Activated CD8-positive, alpha-beta T cell treated with anti-CD3 and anti-CD28 coated beads for 36 hours (primary cell): ENCODE results near the gene OGFOD1. TPM values are rescaled to one million over a fixed set of nuclear protein-coding genes. Genes with fewer than 3 reads are reported as not detected.

Experiments
- ATAC-seq: fragments of 200-7000 bp; cut with Tn5 transposase; one replicate; pipeline ENCODE4 v1.10.0; 2021; ENCODE audit warnings: mild to moderate bottlenecking, moderate library complexity
- CTCF ChIA-PET: fragments of 350-600 bp; sonication (Branson Sonifier 250); formaldehyde crosslinking; loops from one replicate; lab custom pipeline; 2021; ENCODE audit warnings: antibody characterized with exemption; lab: Charles Lee
- POLR2A ChIA-PET: fragments of 350-600 bp; sonication (Branson Sonifier 250); formaldehyde crosslinking; loops from one replicate; lab custom pipeline; 2021; ENCODE audit warnings: antibody characterized with exemption; lab: Charles Lee
- DNase-seq: peaks from one replicate; pipeline ENCODE4 v3.0.0-alpha.2; 2020
- H3K27ac Mint-ChIP-seq: one replicate; pipeline ENCODE4 v1.8.0; 2021; ENCODE audit warnings: mild to moderate bottlenecking, mixed read lengths
- H3K27me3 Mint-ChIP-seq: one replicate; pipeline ENCODE4 v1.8.0; 2021; ENCODE audit warnings: mixed read lengths
- H3K36me3 Mint-ChIP-seq: one replicate; pipeline ENCODE4 v1.8.0; 2021; ENCODE audit warnings: low read depth, mixed read lengths
- H3K4me1 Mint-ChIP-seq: one replicate; pipeline ENCODE4 v1.8.0; 2021; ENCODE audit warnings: low read depth, mixed read lengths
- H3K4me3 Mint-ChIP-seq: one replicate; pipeline ENCODE4 v1.8.0; 2021; ENCODE audit warnings: mild to moderate bottlenecking, moderate library complexity, mixed read lengths
- H3K9me3 Mint-ChIP-seq: one replicate; pipeline ENCODE4 v1.8.0; 2021; ENCODE audit warnings: mixed read lengths
- CTCF ChIP-seq: fragments of 200-600 bp; IDR thresholded peaks from one replicate; pipeline ENCODE4 v1.8.0; 2022; ENCODE audit warnings: antibody characterized with exemption, mild to moderate bottlenecking
- intact Hi-C: fragments of 100-400 bp; cut with micrococcal nuclease; formaldehyde crosslinking; loops from one replicate; pipeline ENCODE4 v1.10.0; 2022
- total RNA-seq, 2 experiments: library from RNA; stranded (reverse); gene quantifications; one replicate each; pipeline ENCODE4 v1.2.3, GENCODE V29; 2021

Gene OGFOD1
- total RNA-seq, 2 experiments from 2014 or later = 51.0 to 59.2 TPM

- H3K36me3 Mint-ChIP-seq = no peaks in the 10 kb centered on the region
- DNase-seq = no peak
- no peak for ATAC-seq
- H3K4me1 Mint-ChIP-seq = peaks cover 45% of the 10 kb centered on the region
- H3K9me3 Mint-ChIP-seq = no peaks in the 10 kb centered on the region
- no peaks in the 10 kb centered on the region for H3K27me3 Mint-ChIP-seq
- TF ChIP-seq CTCF = no peak
- no peak overlapping the region for H3K27ac Mint-ChIP-seq
- CTCF ChIA-PET = interaction anchor here (1.0 to 2.2 kb wide), 4 partner anchors 58 to 184 kb away, joined by 3 to 11 read pairs (median 7); no protein-coding TSS in a partner anchor
- intact Hi-C loops = no loop called here
- POLR2A ChIA-PET = interaction anchor here (0.7 kb wide), 1 partner anchor 11 kb away, joined by 4 read pairs; no protein-coding TSS in a partner anchor
- peak overlapping the region; percentile 78 for H3K4me3 Mint-ChIP-seq
Measured at GRCh38 chr16:56518425-56518824, 67.1 kb downstream of the OGFOD1 start.

- POLR2A ChIA-PET = interaction anchor here (0.7 to 1.3 kb wide), 4 partner anchors 14 to 59 kb away, joined by 3 to 4 read pairs (median 3); no protein-coding TSS in a partner anchor
- CTCF ChIA-PET = interaction anchor here (3.1 kb wide), 1 partner anchor 183 kb away, joined by 9 read pairs; no protein-coding TSS in a partner anchor
- H3K27me3 Mint-ChIP-seq = no peaks in the 10 kb centered on the region
Measured at GRCh38 chr16:56519459-56520250, 68.3 kb downstream of the OGFOD1 start, which contains the start of gene BBS2. TSS of gene BBS2 (minus strand) at chr16:56520024. CDS start at chr16:56519862, 162 bp downstream.

GRCh38 chr16:56520251-56520577 is 68.9 kb downstream of the OGFOD1 start:
- Mint-ChIP-seq H3K36me3 (no peaks in the 10 kb centered on the region), H3K4me3 (peak overlapping the region; percentile 78), H3K4me1 (peaks cover 30% of the 10 kb centered on the region), H3K9me3 (no peaks in the 10 kb centered on the region), H3K27ac (peak overlapping the region; percentile 49), H3K27me3 (no peaks in the 10 kb centered on the region)
- ATAC-seq = peak; percentile 6
- no peak for TF ChIP-seq CTCF
- intact Hi-C loops = no loop called here
- ChIA-PET CTCF (interaction anchor here (3.1 kb wide), 1 partner anchor 182 kb away, joined by 9 read pairs; no protein-coding TSS in a partner anchor), POLR2A (interaction anchor here (0.9 to 1.3 kb wide), 3 partner anchors 14 to 60 kb away, joined by 3 read pairs; no protein-coding TSS in a partner anchor)
- no peak for DNase-seq

More at GRCh38 chr16:56519459-56520250, 68.3 kb downstream of the OGFOD1 start, which contains the start of gene BBS2:
- Mint-ChIP-seq H3K27ac (peak within 1 kb of the TSS; percentile 49), H3K36me3 (no peaks in the 10 kb centered on the region), H3K4me3 (peak within 1 kb of the TSS; percentile 78), H3K9me3 (no peaks in the 10 kb centered on the region), H3K4me1 (peaks cover 36% of the 10 kb centered on the region)
- TF ChIP-seq CTCF = no peak
- peak; percentile 78 for ATAC-seq
- DNase-seq = peak; percentile 85
- intact Hi-C loops = no loop called here

GRCh38 chr16:56525236-56525635 is 73.9 kb downstream of the OGFOD1 start:
- no peak for TF ChIP-seq CTCF
- H3K27ac Mint-ChIP-seq = no peak overlapping the region
- ChIA-PET POLR2A (no interaction called here), CTCF (interaction anchor here (0.8 kb wide), 1 partner anchor 11 kb away, joined by 3 read pairs; no protein-coding TSS in a partner anchor)
- no peak for DNase-seq
- intact Hi-C loops = no loop called here
- ATAC-seq = no peak
- H3K9me3 Mint-ChIP-seq = no peaks in the 10 kb centered on the region
- H3K36me3 Mint-ChIP-seq = no peaks in the 10 kb centered on the region
- H3K4me1 Mint-ChIP-seq = peaks cover 5% of the 10 kb centered on the region
- no peaks in the 10 kb centered on the region for H3K27me3 Mint-ChIP-seq
- H3K4me3 Mint-ChIP-seq = no peak overlapping the region

Other genes starting within 250 kb of the OGFOD1 start
- 10 to 100 TPM; 35.9 to 41.6 TPM for gene AMFR, start 26.0 kb upstream of the OGFOD1 start, total RNA-seq
- gene NUDT21, start 222 bp upstream of the OGFOD1 start, total RNA-seq = 100 to 1,000 TPM; 296 to 306 TPM
- gene BBS2, start 68.5 kb downstream of the OGFOD1 start, total RNA-seq = 10 to 100 TPM; 16.1 to 17.6 TPM
- gene MT4, start 113.5 kb downstream of the OGFOD1 start, total RNA-seq = not detected
- 10 to 100 TPM; 30.7 to 33.6 TPM for gene MT3, start 138.0 kb downstream of the OGFOD1 start, total RNA-seq
- 100 to 1,000 TPM; 141 to 144 TPM for gene MT2A, start 157.0 kb downstream of the OGFOD1 start, total RNA-seq
- gene MT1E, start 174.2 kb downstream of the OGFOD1 start, total RNA-seq = 10 to 100 TPM; 22.1 to 23.3 TPM
- not detected for gene MT1M, start 181.1 kb downstream of the OGFOD1 start, total RNA-seq
- gene MT1A, start 187.1 kb downstream of the OGFOD1 start, total RNA-seq = not detected
- not detected for gene MT1B, start 200.3 kb downstream of the OGFOD1 start, total RNA-seq
- 1 to 10 TPM; 7.7 to 9.0 TPM for gene MT1F, start 206.4 kb downstream of the OGFOD1 start, total RNA-seq
- gene MT1G, start 216.5 kb downstream of the OGFOD1 start, total RNA-seq = 10 to 100 TPM; 35.9 to 39.0 TPM
- 1 to 10 TPM; 2.3 to 2.7 TPM for gene MT1H, start 218.3 kb downstream of the OGFOD1 start, total RNA-seq
- gene MT1X, start 230.9 kb downstream of the OGFOD1 start, total RNA-seq = 10 to 100 TPM; 52.5 to 54.2 TPM